GM10248 (cell line): Measurements from ENCODE around the gene ALKBH7.
A peak's percentile ranks its signal among the peaks of the same experiment; 100 is the strongest.

Source experiments
- CTCF ChIA-PET: fragments of 300-600 bp; sonication (Branson Sonifier 250); formaldehyde crosslinking; extraction: SDS; loops from one replicate; lab custom pipeline; 2021; ENCODE audit warnings: antibody characterized with exemption; lab: Yijun Ruan, JAX
- POLR2A ChIA-PET: fragments of 350-650 bp; sonication (Branson Sonifier 250); formaldehyde crosslinking; extraction: SDS; loops from one replicate; lab custom pipeline; 2020; ENCODE audit warnings: antibody characterized with exemption; lab: Yijun Ruan, JAX
- DNase-seq: peaks from one replicate; pipeline ENCODE4 v3.0.0; 2012; ENCODE audit errors: extremely low spot score
- TF ChIP-seq, protein P1 (sequence below): IDR thresholded peaks from 2 replicates; pipeline ENCODE4 v1.5.1; 2012; ENCODE audit warnings: mild to moderate bottlenecking, low read depth; ENCODE audit errors: extremely low read depth, missing control alignments, control extremely low read depth

The ALKBH7 gene

DNA sequence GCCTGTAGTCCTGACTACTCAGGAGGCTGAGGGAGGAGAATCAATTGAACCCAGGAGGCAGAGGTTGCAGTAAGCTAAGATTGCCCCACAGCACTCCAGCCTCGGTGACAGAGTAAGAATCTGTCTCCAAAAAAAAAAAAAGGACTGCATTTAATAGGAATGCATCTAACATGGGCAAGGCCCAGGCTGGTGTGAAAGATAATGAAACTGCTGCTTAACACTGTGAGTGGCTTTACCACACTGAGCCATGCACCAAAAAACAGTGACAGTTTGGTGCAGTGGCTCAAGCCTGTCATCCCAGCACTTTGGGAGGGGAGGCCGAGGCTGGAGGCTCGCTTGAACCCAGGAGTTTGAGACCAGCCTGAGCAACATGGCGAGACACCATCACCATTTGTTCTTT is 11.8 kb downstream of the ALKBH7 start:
- TF ChIP-seq, protein P1, sequence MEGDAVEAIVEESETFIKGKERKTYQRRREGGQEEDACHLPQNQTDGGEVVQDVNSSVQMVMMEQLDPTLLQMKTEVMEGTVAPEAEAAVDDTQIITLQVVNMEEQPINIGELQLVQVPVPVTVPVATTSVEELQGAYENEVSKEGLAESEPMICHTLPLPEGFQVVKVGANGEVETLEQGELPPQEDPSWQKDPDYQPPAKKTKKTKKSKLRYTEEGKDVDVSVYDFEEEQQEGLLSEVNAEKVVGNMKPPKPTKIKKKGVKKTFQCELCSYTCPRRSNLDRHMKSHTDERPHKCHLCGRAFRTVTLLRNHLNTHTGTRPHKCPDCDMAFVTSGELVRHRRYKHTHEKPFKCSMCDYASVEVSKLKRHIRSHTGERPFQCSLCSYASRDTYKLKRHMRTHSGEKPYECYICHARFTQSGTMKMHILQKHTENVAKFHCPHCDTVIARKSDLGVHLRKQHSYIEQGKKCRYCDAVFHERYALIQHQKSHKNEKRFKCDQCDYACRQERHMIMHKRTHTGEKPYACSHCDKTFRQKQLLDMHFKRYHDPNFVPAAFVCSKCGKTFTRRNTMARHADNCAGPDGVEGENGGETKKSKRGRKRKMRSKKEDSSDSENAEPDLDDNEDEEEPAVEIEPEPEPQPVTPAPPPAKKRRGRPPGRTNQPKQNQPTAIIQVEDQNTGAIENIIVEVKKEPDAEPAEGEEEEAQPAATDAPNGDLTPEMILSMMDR, result no peak
- CTCF ChIA-PET, result no interaction called here
- POLR2A ChIA-PET, result interaction anchor here (0.6 kb wide), 1 partner anchor 12 kb away, joined by 3 read pairs; no protein-coding TSS in a partner anchor
- no peak for DNase-seq

DNA sequence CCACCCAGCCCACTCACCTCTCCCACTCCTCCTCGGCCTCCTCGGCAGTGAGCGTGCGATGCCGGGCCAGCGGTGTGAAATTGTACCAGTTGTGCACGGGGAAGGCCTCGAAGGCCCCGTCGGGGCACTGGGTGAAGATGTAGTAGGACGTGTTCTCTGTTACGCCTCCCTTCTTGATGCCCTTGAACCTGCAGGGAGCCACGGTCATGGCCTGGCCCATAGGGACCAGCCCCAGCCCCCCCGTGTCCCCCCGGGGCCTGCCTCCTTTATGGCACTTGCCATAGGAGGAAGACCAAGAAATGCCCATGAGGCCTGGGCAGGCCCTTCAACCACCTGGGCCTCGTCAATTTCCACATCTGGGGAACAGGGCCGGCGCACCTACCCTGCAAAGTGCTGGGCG is 14.8 kb downstream of the ALKBH7 start:
- ChIA-PET CTCF (no interaction called here), POLR2A (no interaction called here)
- DNase-seq, result no peak
- TF ChIP-seq, protein P1, result no peak

DNA sequence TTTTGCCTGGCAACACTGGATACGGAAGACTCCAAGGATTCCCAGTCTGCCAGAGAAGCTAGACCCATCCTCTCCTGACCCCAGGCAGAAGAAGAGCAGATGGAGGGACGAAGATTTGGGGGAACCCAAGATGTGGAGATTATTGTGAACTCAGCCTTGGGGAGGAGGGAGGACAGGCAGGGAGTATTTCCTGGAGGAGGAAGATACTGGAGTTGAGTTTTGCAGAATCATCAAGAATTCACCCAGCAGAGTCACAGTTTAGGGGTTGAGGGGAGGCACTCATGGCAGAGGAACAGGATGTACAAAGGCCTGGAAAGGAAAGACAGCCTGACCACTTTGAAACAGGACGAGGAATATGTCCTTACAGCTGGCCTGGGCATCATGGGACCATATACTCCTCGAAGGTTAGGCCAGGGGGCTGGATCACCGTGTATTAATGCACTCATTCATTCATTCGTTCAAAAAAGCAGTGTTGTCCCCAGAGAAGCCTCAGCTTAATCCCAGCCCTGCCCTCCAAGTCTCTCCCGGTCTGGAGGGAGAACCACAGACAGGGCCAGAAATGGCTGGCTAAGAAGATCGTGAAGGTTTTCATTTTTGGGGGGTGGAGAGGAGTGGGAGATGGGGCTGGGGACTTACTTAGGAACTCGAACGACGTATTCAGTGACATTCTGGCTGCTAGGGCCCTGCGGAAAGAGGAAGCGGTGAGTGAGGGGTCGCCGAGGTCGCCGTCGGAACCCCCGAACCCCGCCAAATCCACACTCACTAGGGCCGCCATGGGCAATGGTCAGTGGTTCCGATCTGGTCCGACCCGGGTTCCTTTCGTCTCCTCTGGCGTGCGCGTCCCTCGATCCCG is 19.9 kb downstream of the ALKBH7 start:
- no peak for DNase-seq
- ChIA-PET POLR2A (interaction anchor here (0.8 kb wide), 1 partner anchor 18 kb away, joined by 4 read pairs; no protein-coding TSS in a partner anchor), CTCF (interaction anchor here (1.3 to 1.5 kb wide), 2 partner anchors 15 to 174 kb away, joined by 3 to 4 read pairs; no protein-coding TSS in a partner anchor)
- TF ChIP-seq, protein P1, result no peak

DNA sequence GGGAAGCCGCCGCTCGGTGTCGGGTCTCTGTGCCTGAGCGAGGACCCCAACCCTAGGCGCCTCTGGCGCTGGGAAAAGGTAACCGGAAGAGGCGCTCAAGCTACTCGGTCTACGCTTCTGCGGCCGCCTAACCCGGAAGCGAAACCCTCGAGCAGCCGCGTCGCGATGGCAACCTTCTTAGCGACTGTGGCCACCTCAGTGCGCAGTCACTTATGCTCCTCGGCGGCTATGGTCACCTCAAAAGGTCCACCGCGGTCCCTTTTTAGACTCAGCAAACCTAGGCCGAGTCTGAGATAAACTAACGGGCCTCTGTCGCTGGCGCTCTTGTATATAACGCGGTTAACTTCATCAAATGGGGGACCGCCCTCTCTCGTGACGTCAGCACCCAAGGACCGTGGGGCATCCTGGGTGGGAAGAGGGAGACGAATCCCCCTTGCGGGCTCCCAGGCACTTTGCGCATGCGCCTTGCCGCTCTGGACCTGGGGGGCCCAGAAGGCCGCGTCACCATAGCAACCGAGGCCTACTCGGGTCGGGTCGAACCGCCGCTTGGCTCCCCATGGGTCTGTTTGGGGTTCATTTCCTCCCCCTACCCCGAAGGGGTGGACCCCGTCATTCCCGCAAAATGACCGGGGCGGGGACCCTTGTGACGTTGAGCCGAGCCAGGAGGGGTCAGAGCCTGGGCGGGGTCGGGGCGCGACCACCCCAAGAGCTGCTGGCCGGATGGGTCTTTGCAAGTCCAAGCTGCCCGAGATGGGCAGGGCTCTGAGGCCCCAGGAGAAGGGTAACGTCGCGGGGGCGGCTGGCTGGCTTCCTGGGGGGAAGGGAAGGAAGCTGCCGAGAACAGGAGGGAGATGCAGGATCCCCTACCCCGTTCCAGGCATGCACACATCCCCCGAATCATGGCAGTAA is 20.7 kb downstream of the ALKBH7 start, which contains the start of gene GTF2F1:
Gene GTF2F1 (minus strand): TSS at position 91 of the 909 bp plus-strand sequence. CDS start 169 bp downstream, outside the sequence.
- CTCF ChIA-PET, result interaction anchor here (1.3 to 1.5 kb wide), 3 partner anchors 16 to 174 kb away, joined by 3 to 5 read pairs (median 4); no protein-coding TSS in a partner anchor
- POLR2A ChIA-PET, result interaction anchor here (0.6 to 1.4 kb wide), 4 partner anchors 11 to 206 kb away, joined by 4 to 6 read pairs (median 4); partner anchors contain the start of gene ALKBH7
- TF ChIP-seq, protein P1, result no peak
- peak; percentile 98 for DNase-seq

DNA sequence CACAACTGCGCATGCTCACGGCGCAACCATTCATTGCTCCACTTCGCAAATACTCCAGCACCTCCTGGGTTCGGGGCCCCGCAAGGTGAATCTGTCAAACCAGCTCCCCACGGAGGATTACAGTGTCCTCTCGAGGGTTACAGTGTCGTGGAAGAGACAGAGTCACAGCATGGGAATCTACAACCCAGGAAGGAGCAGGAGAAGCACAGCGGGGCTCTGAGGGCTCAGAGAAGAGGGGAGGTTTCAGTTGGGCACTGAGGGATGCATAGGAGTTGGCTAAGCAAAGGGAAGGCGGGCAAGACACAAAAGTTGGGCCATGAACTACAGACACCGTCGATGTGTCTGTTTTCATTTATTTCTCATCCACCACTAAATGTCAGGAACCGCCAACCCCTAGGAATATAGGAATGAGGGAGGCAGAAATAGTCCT is 21.4 kb downstream of the ALKBH7 start:
- ChIA-PET CTCF (interaction anchor here (1.3 to 1.4 kb wide), 2 partner anchors 17 to 175 kb away, joined by 4 to 5 read pairs; no protein-coding TSS in a partner anchor), POLR2A (interaction anchor here (0.5 to 1.4 kb wide), 4 partner anchors 12 to 606 kb away, joined by 3 to 6 read pairs (median 4); partner anchors contain the start of gene ALKBH7)
- no peak for DNase-seq
- TF ChIP-seq, protein P1, result no peak

DNA sequence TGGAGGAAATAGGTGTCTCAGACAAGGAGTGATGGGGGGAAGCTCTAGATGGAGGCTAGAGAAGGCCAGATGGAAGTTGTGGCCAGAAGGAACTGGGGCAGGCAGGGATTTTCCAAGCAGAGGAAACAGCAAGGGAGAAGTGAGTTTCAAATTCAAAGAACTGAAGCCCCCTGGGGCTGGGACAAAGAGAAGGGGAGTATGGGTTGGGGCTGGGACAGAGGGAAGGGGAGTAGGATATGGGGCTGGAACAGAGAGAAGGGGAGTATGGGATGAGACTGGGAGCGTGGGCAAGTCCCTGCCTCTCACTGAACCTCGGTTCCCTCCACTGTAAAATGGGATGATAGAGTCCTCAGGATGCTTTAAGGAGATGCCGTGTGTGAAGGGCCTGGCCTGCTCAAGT is 22.2 kb downstream of the ALKBH7 start:
- ChIA-PET POLR2A (interaction anchor here (1.4 kb wide), 1 partner anchor 22 kb away, joined by 4 read pairs; the partner anchor contains the start of gene ALKBH7), CTCF (no interaction called here)
- DNase-seq, result no peak
- TF ChIP-seq, protein P1, result no peak
